ENCODE data around the gene FGF14.

- no peak for TF ChIP-seq POLR2A (IDR thresholded peaks at IDR 0.05)
- TF ChIP-seq CTCF (IDR thresholded peaks at IDR 0.05): no peak
Observed at GRCh38 chr13:102376318-102376717, 25.5 kb downstream of the FGF14 start.
